ENCODE measurements around the gene TLR2.

DNA sequence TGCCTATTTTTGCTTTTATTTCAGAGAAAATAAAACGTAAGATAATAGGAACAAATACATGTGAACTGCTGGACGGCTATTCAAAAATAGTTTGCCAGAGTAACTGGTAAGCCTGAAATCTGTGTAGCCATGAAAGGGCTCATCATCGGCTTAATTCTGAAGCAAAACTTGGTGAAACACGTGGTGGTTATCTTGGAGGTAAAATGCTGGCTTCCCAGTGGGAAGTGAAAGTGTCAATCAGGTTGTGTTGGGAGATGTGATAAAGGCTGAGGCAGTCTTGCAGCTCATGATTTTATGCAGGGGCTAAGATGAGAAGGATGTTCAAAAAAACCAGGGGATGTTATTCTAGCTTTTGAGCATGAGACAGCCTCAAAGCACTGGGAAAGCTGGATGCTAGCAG is 36.1 kb upstream of the TLR2 start:
- TF ChIP-seq, protein P1, sequence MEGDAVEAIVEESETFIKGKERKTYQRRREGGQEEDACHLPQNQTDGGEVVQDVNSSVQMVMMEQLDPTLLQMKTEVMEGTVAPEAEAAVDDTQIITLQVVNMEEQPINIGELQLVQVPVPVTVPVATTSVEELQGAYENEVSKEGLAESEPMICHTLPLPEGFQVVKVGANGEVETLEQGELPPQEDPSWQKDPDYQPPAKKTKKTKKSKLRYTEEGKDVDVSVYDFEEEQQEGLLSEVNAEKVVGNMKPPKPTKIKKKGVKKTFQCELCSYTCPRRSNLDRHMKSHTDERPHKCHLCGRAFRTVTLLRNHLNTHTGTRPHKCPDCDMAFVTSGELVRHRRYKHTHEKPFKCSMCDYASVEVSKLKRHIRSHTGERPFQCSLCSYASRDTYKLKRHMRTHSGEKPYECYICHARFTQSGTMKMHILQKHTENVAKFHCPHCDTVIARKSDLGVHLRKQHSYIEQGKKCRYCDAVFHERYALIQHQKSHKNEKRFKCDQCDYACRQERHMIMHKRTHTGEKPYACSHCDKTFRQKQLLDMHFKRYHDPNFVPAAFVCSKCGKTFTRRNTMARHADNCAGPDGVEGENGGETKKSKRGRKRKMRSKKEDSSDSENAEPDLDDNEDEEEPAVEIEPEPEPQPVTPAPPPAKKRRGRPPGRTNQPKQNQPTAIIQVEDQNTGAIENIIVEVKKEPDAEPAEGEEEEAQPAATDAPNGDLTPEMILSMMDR (IDR thresholded peaks at IDR 0.05; ENCODE audit: borderline replicate concordance, extremely low read depth, low read length, poor library complexity, severe bottlenecking), result no peak
- no peak for TF ChIP-seq EZH2 (IDR thresholded peaks at IDR 0.05; ENCODE audit: borderline replicate concordance, low read depth, low read length, severe bottlenecking)
